Stimulated activated naive CD8-positive, alpha-beta T cell treated with anti-CD3 and anti-CD28 coated beads, Interleukin-15, amount 100 ng/mL, for 72 hours (primary cell): ENCODE results near the gene NOL12.
A peak's percentile ranks its signal among the peaks of the same experiment; 100 is the strongest.

Experiments
- ATAC-seq: fragments of 150-1000 bp; cut with Tn5 transposase; 2 replicates; pipeline ENCODE4 v1.10.0; 2021; ENCODE audit warnings: mild to moderate bottlenecking, moderate library complexity
- DNase-seq, 2 donors: peaks; one replicate each; pipeline ENCODE4 v3.0.0; 2021 to 2022
- H3K27ac Mint-ChIP-seq, 2 donors: one replicate each; pipeline ENCODE4 v1.8.0; 2022; ENCODE audit warnings: mild to moderate bottlenecking in 2 of 2, mixed read lengths in 2 of 2, moderate library complexity in 2 of 2
- H3K27me3 Mint-ChIP-seq: one replicate; pipeline ENCODE4 v1.8.0; 2022; ENCODE audit warnings: mixed read lengths
- H3K4me1 Mint-ChIP-seq: one replicate; pipeline ENCODE4 v1.8.0; 2022; ENCODE audit warnings: mild to moderate bottlenecking, mixed read lengths
- H3K4me3 Mint-ChIP-seq, 2 donors: one replicate each; pipeline ENCODE4 v1.8.0; 2022; ENCODE audit warnings: mild to moderate bottlenecking in 2 of 2, mixed read lengths in 2 of 2, moderate library complexity in 1 of 2
- H3K9me3 Mint-ChIP-seq, 2 donors: one replicate each; pipeline ENCODE4 v1.8.0; 2022; ENCODE audit warnings: mixed read lengths in 2 of 2

Gene NOL12

GRCh38 chr22:37739611-37740049 lies 53.5 kb downstream of the NOL12 start:
- Mint-ChIP-seq H3K27ac (no peak overlapping the region), H3K27me3 (no peaks in the 10 kb centered on the region), H3K9me3 (no peaks in the 10 kb centered on the region), H3K4me3 (no peak overlapping the region), H3K4me1 (peaks cover 21% of the 10 kb centered on the region)
- DNase-seq (no peak), ATAC-seq (no peak)

GRCh38 chr22:37740455-37741311 lies 54.5 kb downstream of the NOL12 start:
- Mint-ChIP-seq H3K9me3 (no peaks in the 10 kb centered on the region), H3K4me3 (peak overlapping the region; percentile 30 to 67), H3K27me3 (no peaks in the 10 kb centered on the region), H3K27ac (peak overlapping the region in 1 of 2 donors; percentile 72), H3K4me1 (peaks cover 30% of the 10 kb centered on the region)
- peak; percentile 77 for ATAC-seq
- DNase-seq, result peak; percentile 30 to 45

GRCh38 chr22:37741312-37741795 lies 55.2 kb downstream of the NOL12 start:
- ATAC-seq (no peak), DNase-seq (no peak)
- peaks cover 30% of the 10 kb centered on the region for H3K4me1 Mint-ChIP-seq
- no peak overlapping the region for H3K4me3 Mint-ChIP-seq
- H3K27ac Mint-ChIP-seq, result no peak overlapping the region
- no peaks in the 10 kb centered on the region for H3K9me3 Mint-ChIP-seq
- no peaks in the 10 kb centered on the region for H3K27me3 Mint-ChIP-seq

- peaks cover 34% of the 10 kb centered on the region for H3K4me1 Mint-ChIP-seq
- H3K4me3 Mint-ChIP-seq, result no peak overlapping the region
- H3K27ac Mint-ChIP-seq, result no peak overlapping the region
- ATAC-seq (no peak), DNase-seq (no peak)
- no peaks in the 10 kb centered on the region for H3K9me3 Mint-ChIP-seq
- no peaks in the 10 kb centered on the region for H3K27me3 Mint-ChIP-seq
Observed at GRCh38 chr22:37742376-37743171, 56.4 kb downstream of the NOL12 start.
